ENCODE measurements around the gene NPAS3.

NPAS3 gene

GRCh38 chr14:33578461-33579216 lies 640.0 kb downstream of the NPAS3 start:
- no peak overlapping the region for H3K4me3 ChIP-seq (ENCODE audit: low read depth in 1 of 2, low read length in 2 of 2)
- TF ChIP-seq EZH2 (IDR thresholded peaks at IDR 0.05; ENCODE audit: borderline replicate concordance, low read depth, low read length, severe bottlenecking): no peak
- H4K20me1 ChIP-seq (ENCODE audit: insufficient read depth, low read length): no peaks in the 10 kb centered on the region
- H3K36me3 ChIP-seq (ENCODE audit: insufficient read depth, low read length): no peaks in the 10 kb centered on the region
- DNase-seq: no peak
- H3K4me1 ChIP-seq (ENCODE audit: insufficient read depth, low read length): no peaks in the 10 kb centered on the region
- H2AFZ ChIP-seq (ENCODE audit: low read depth, low read length): no peak overlapping the region
- H3K27ac ChIP-seq (ENCODE audit: low read length): no peak overlapping the region
- H3K4me2 ChIP-seq (ENCODE audit: insufficient read depth, low read length): no peak overlapping the region
- ATAC-seq (ENCODE audit: insufficient read depth, low read depth): no peak
- no peak overlapping the region for H3K9ac ChIP-seq (ENCODE audit: low read depth, low read length)
- H3K27me3 ChIP-seq (ENCODE audit: insufficient read depth, low read length, poor library complexity): peaks cover 18% of the 10 kb centered on the region
- no peaks in the 10 kb centered on the region for H3K79me2 ChIP-seq (ENCODE audit: insufficient read depth, low read length)
- H3K9me3 ChIP-seq (ENCODE audit: insufficient read depth, low read length, severe bottlenecking): no peaks in the 10 kb centered on the region

GRCh38 chr14:33580231-33580749 lies 641.6 kb downstream of the NPAS3 start:
- Histone ChIP-seq H3K36me3 (ENCODE audit: insufficient read depth, low read length) (no peaks in the 10 kb centered on the region), H3K27ac (ENCODE audit: low read length) (no peak overlapping the region), H3K4me2 (ENCODE audit: insufficient read depth, low read length) (no peak overlapping the region), H3K79me2 (ENCODE audit: insufficient read depth, low read length) (no peaks in the 10 kb centered on the region), H3K9me3 (ENCODE audit: insufficient read depth, low read length, severe bottlenecking) (no peaks in the 10 kb centered on the region), H3K27me3 (ENCODE audit: insufficient read depth, low read length, poor library complexity) (peaks cover 12% of the 10 kb centered on the region), H4K20me1 (ENCODE audit: insufficient read depth, low read length) (no peaks in the 10 kb centered on the region), H2AFZ (ENCODE audit: low read depth, low read length) (no peak overlapping the region), H3K9ac (ENCODE audit: low read depth, low read length) (no peak overlapping the region), H3K4me3 (ENCODE audit: low read depth in 1 of 2, low read length in 2 of 2) (no peak overlapping the region), H3K4me1 (ENCODE audit: insufficient read depth, low read length) (no peaks in the 10 kb centered on the region)
- TF ChIP-seq CTCF (IDR thresholded peaks at IDR 0.05; ENCODE audit: borderline replicate concordance, extremely low read depth, low read length, poor library complexity, severe bottlenecking): no peak
- TF ChIP-seq EZH2 (IDR thresholded peaks at IDR 0.05; ENCODE audit: borderline replicate concordance, low read depth, low read length, severe bottlenecking): no peak
- ATAC-seq (ENCODE audit: insufficient read depth, low read depth): no peak
- DNase-seq: no peak

- no peak for TF ChIP-seq CTCF (IDR thresholded peaks at IDR 0.05; ENCODE audit: borderline replicate concordance, extremely low read depth, low read length, poor library complexity, severe bottlenecking)
- TF ChIP-seq EZH2 (IDR thresholded peaks at IDR 0.05; ENCODE audit: borderline replicate concordance, low read depth, low read length, severe bottlenecking): no peak
- no peaks in the 10 kb centered on the region for H3K9me3 ChIP-seq (ENCODE audit: insufficient read depth, low read length, severe bottlenecking)
- H3K4me1 ChIP-seq (ENCODE audit: insufficient read depth, low read length): no peaks in the 10 kb centered on the region
- H3K36me3 ChIP-seq (ENCODE audit: insufficient read depth, low read length): no peaks in the 10 kb centered on the region
- H3K79me2 ChIP-seq (ENCODE audit: insufficient read depth, low read length): no peaks in the 10 kb centered on the region
- H3K4me3 ChIP-seq (ENCODE audit: low read depth in 1 of 2, low read length in 2 of 2): no peak overlapping the region
- DNase-seq (no peak), ATAC-seq (ENCODE audit: insufficient read depth, low read depth) (no peak)
- no peaks in the 10 kb centered on the region for H4K20me1 ChIP-seq (ENCODE audit: insufficient read depth, low read length)
- H3K4me2 ChIP-seq (ENCODE audit: insufficient read depth, low read length): no peak overlapping the region
- H3K9ac ChIP-seq (ENCODE audit: low read depth, low read length): no peak overlapping the region
- H2AFZ ChIP-seq (ENCODE audit: low read depth, low read length): no peak overlapping the region
- H3K27ac ChIP-seq (ENCODE audit: low read length): no peak overlapping the region
- H3K27me3 ChIP-seq (ENCODE audit: insufficient read depth, low read length, poor library complexity): peaks cover 12% of the 10 kb centered on the region
Observed at GRCh38 chr14:33580841-33581240, 642.2 kb downstream of the NPAS3 start.

- Histone ChIP-seq H4K20me1 (ENCODE audit: insufficient read depth, low read length) (no peaks in the 10 kb centered on the region), H3K4me2 (ENCODE audit: insufficient read depth, low read length) (no peak overlapping the region), H3K9me3 (ENCODE audit: insufficient read depth, low read length, severe bottlenecking) (no peaks in the 10 kb centered on the region), H3K36me3 (ENCODE audit: insufficient read depth, low read length) (no peaks in the 10 kb centered on the region), H2AFZ (ENCODE audit: low read depth, low read length) (no peak overlapping the region), H3K79me2 (ENCODE audit: insufficient read depth, low read length) (no peaks in the 10 kb centered on the region), H3K4me3 (ENCODE audit: low read depth in 1 of 2, low read length in 2 of 2) (no peak overlapping the region), H3K27ac (ENCODE audit: low read length) (no peak overlapping the region), H3K27me3 (ENCODE audit: insufficient read depth, low read length, poor library complexity) (peaks cover 6% of the 10 kb centered on the region), H3K9ac (ENCODE audit: low read depth, low read length) (no peak overlapping the region), H3K4me1 (ENCODE audit: insufficient read depth, low read length) (no peaks in the 10 kb centered on the region)
- DNase-seq (no peak), ATAC-seq (ENCODE audit: insufficient read depth, low read depth) (no peak)
- TF ChIP-seq EZH2 (IDR thresholded peaks at IDR 0.05; ENCODE audit: borderline replicate concordance, low read depth, low read length, severe bottlenecking) (no peak), CTCF (IDR thresholded peaks at IDR 0.05; ENCODE audit: borderline replicate concordance, extremely low read depth, low read length, poor library complexity, severe bottlenecking) (no peak)
Observed at GRCh38 chr14:33584697-33585096, 646.0 kb downstream of the NPAS3 start.

Data from DND-41 (cell line).